OCI-LY1 (cell line): Measurements from ENCODE around the gene PIGU.
A peak's percentile ranks its signal among the peaks of the same experiment; 100 is the strongest.
"Not testable (repeated sequence)": the region's sequence is repeated elsewhere in the genome, so short reads cannot be mapped to it uniquely, and the experiment has no call there.

ENCODE experiments used
- H2AFZ ChIP-seq: fragments of 200-600 bp; sonication (generic), shearing (Covaris generic); 2 replicates; pipeline ENCODE4 v1.6.0; 2014; ENCODE audit warnings: antibody characterized with exemption, mild to moderate bottlenecking, low read length
- H3F3A ChIP-seq: fragments of 200-600 bp; sonication (generic), shearing (Covaris generic); 2 replicates; pipeline ENCODE4 v1.6.0; 2014; ENCODE audit warnings: mild to moderate bottlenecking, antibody characterized with exemption, low read length, moderate library complexity; ENCODE audit not compliant: insufficient read depth
- H3K27ac ChIP-seq: fragments of 200-600 bp; sonication (generic); 2 replicates; pipeline ENCODE4 v1.5.1; 2014; ENCODE audit warnings: low read length, mixed run types, mild to moderate bottlenecking, low read depth; ENCODE audit not compliant: poor library complexity, severe bottlenecking
- H3K27me3 ChIP-seq: fragments of 200-600 bp; sonication (generic); 2 replicates; pipeline ENCODE4 v1.6.0; 2014; ENCODE audit warnings: antibody characterized with exemption, mild to moderate bottlenecking, low read length, moderate library complexity; ENCODE audit not compliant: insufficient read depth
- H3K36me3 ChIP-seq: fragments of 200-600 bp; sonication (generic); 2 replicates; pipeline ENCODE4 v1.6.1; 2014; ENCODE audit warnings: mild to moderate bottlenecking, antibody characterized with exemption, low read length, moderate library complexity, mixed read lengths; ENCODE audit not compliant: insufficient read depth
- H3K4me1 ChIP-seq: fragments of 200-600 bp; sonication (generic); 2 replicates; pipeline ENCODE4 v1.5.1; 2014; ENCODE audit warnings: mild to moderate bottlenecking, low read length, moderate library complexity; ENCODE audit not compliant: insufficient read depth, severe bottlenecking
- H3K4me2 ChIP-seq: fragments of 200-600 bp; sonication (generic), shearing (Covaris generic); 2 replicates; pipeline ENCODE4 v1.6.1; 2014; ENCODE audit warnings: low read length
- H3K4me3 ChIP-seq: fragments of 200-600 bp; sonication (generic); 2 replicates; pipeline ENCODE4 v1.5.1; 2014; ENCODE audit warnings: low read length, low read depth, mild to moderate bottlenecking, mixed read lengths; ENCODE audit not compliant: poor library complexity, severe bottlenecking
- H3K79me2 ChIP-seq: fragments of 200-600 bp; shearing (Covaris generic); 2 replicates; pipeline ENCODE4 v1.6.1; 2016; ENCODE audit warnings: mixed run types, low read length, mixed read lengths; ENCODE audit not compliant: insufficient read depth
- H3K9ac ChIP-seq: fragments of 200-600 bp; sonication (generic), shearing (Covaris generic); 2 replicates; pipeline ENCODE4 v1.6.1; 2014; ENCODE audit warnings: mild to moderate bottlenecking, low read length, mixed read lengths
- H3K9me2 ChIP-seq: fragments of 200-600 bp; sonication (generic), shearing (Covaris generic); 2 replicates; pipeline ENCODE4 v1.6.1; 2014; ENCODE audit warnings: low read depth, mild to moderate bottlenecking, low read length, mixed read lengths
- H3K9me3 ChIP-seq: fragments of 200-600 bp; shearing (Covaris generic); 2 replicates; pipeline ENCODE4 v1.6.1; 2014; ENCODE audit warnings: low read length, mixed read lengths
- H4K20me1 ChIP-seq: fragments of 200-600 bp; sonication (generic), shearing (Covaris generic); 2 replicates; pipeline ENCODE4 v1.6.0; 2016; ENCODE audit warnings: mild to moderate bottlenecking, low read length; ENCODE audit not compliant: insufficient read depth
- EZH2 ChIP-seq: fragments of 200-600 bp; sonication (generic), shearing (Covaris generic); IDR thresholded peaks from 2 replicates; pipeline ENCODE4 v1.8.0; 2017; ENCODE audit warnings: borderline replicate concordance, mixed run types, mild to moderate bottlenecking, antibody characterized with exemption, low read length, moderate library complexity, mixed read lengths
- TF ChIP-seq, protein P1 (sequence below): fragments of 200-600 bp; sonication (generic), shearing (Covaris generic); IDR thresholded peaks from 2 replicates; pipeline ENCODE4 v1.5.1; 2017; ENCODE audit warnings: mild to moderate bottlenecking, antibody characterized with exemption, low read length, moderate library complexity, mixed read lengths

Gene PIGU

GRCh38 chr20:34676642-34677373 lies at the start of gene PIGU:
Gene PIGU, minus strand, starts transcription at chr20:34677092. Its CDS starts 7 bp downstream, at chr20:34677085.
- Histone ChIP-seq H3F3A (no peaks in the 10 kb centered on the region), H3K27ac (peak within 1 kb of the TSS; percentile 59), H4K20me1 (no peaks in the 10 kb centered on the region), H3K27me3 (no peaks in the 10 kb centered on the region), H3K4me2 (peak within 1 kb of the TSS; percentile 93), H3K9me2 (no peaks in the 10 kb centered on the region), H3K36me3 (no peaks in the 10 kb centered on the region), H3K79me2 (peaks cover 10% of the 10 kb centered on the region), H3K9me3 (no peaks in the 10 kb centered on the region), H2AFZ (no peak within 1 kb of the TSS), H3K4me1 (peaks cover 20% of the 10 kb centered on the region), H3K4me3 (peak within 1 kb of the TSS; percentile 78), H3K9ac (peak within 1 kb of the TSS; percentile 76)
- TF ChIP-seq, protein P1, sequence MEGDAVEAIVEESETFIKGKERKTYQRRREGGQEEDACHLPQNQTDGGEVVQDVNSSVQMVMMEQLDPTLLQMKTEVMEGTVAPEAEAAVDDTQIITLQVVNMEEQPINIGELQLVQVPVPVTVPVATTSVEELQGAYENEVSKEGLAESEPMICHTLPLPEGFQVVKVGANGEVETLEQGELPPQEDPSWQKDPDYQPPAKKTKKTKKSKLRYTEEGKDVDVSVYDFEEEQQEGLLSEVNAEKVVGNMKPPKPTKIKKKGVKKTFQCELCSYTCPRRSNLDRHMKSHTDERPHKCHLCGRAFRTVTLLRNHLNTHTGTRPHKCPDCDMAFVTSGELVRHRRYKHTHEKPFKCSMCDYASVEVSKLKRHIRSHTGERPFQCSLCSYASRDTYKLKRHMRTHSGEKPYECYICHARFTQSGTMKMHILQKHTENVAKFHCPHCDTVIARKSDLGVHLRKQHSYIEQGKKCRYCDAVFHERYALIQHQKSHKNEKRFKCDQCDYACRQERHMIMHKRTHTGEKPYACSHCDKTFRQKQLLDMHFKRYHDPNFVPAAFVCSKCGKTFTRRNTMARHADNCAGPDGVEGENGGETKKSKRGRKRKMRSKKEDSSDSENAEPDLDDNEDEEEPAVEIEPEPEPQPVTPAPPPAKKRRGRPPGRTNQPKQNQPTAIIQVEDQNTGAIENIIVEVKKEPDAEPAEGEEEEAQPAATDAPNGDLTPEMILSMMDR, result no peak
- no peak for TF ChIP-seq EZH2

GRCh38 chr20:34724172-34724571 lies 47.3 kb upstream of the PIGU start:
- Histone ChIP-seq H3K4me1 (peaks cover 6% of the 10 kb centered on the region), H3K36me3 (peaks cover 37% of the 10 kb centered on the region), H3K9ac (no peak overlapping the region), H3K79me2 (no peaks in the 10 kb centered on the region), H4K20me1 (no peaks in the 10 kb centered on the region), H2AFZ (no peak overlapping the region), H3K4me2 (no peak overlapping the region), H3F3A (no peaks in the 10 kb centered on the region), H3K4me3 (no peak overlapping the region), H3K27me3 (no peaks in the 10 kb centered on the region), H3K27ac (no peak overlapping the region), H3K9me3 (no peaks in the 10 kb centered on the region), H3K9me2 (no peaks in the 10 kb centered on the region)
- TF ChIP-seq, protein P1, result no peak
- TF ChIP-seq EZH2, result no peak

DNA sequence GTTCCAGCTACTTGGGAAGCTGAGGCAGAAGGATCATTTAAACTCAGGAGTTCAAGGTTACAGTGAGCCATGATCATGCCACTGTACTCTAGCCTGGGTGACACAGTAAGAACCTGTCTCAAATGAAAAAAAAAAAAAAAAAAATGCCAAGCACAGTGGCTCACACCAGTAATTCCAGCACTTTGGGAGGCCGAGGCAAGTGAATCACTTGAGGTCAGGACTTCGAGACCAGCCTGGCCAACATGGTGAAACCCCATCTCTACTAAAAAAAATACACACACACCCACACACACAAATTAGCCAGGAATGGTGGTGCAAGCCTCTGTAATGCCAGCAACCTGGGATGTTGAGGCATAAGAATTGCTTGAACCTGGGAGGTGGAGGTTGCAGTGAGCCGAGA lies 45.7 kb upstream of the PIGU start:
- H3K9me2 ChIP-seq, H3K79me2 ChIP-seq, H3K9ac ChIP-seq, H3K27me3 ChIP-seq, H3F3A ChIP-seq, H3K9me3 ChIP-seq, H3K4me2 ChIP-seq, H3K4me3 ChIP-seq, H3K4me1 ChIP-seq, H2AFZ ChIP-seq, H3K27ac ChIP-seq, H4K20me1 ChIP-seq: not testable (repeated sequence)
- H3K36me3 ChIP-seq, result peaks cover 42% of the 10 kb centered on the region

- peaks cover 6% of the 10 kb centered on the region for H3K4me1 ChIP-seq
- H2AFZ ChIP-seq, result no peak overlapping the region
- H4K20me1 ChIP-seq, result no peaks in the 10 kb centered on the region
- H3K27me3 ChIP-seq, result no peaks in the 10 kb centered on the region
- no peaks in the 10 kb centered on the region for H3K9me2 ChIP-seq
- no peak overlapping the region for H3K4me2 ChIP-seq
- no peak overlapping the region for H3K4me3 ChIP-seq
- H3K36me3 ChIP-seq, result peaks cover 25% of the 10 kb centered on the region
- H3K27ac ChIP-seq, result no peak overlapping the region
- no peaks in the 10 kb centered on the region for H3F3A ChIP-seq
- TF ChIP-seq, protein P1, result no peak
- no peak for TF ChIP-seq EZH2
- no peak overlapping the region for H3K9ac ChIP-seq
- no peaks in the 10 kb centered on the region for H3K9me3 ChIP-seq
- no peaks in the 10 kb centered on the region for H3K79me2 ChIP-seq
These were observed 43.4 kb upstream of the PIGU start for GRCh38 chr20:34720266-34720665.

DNA sequence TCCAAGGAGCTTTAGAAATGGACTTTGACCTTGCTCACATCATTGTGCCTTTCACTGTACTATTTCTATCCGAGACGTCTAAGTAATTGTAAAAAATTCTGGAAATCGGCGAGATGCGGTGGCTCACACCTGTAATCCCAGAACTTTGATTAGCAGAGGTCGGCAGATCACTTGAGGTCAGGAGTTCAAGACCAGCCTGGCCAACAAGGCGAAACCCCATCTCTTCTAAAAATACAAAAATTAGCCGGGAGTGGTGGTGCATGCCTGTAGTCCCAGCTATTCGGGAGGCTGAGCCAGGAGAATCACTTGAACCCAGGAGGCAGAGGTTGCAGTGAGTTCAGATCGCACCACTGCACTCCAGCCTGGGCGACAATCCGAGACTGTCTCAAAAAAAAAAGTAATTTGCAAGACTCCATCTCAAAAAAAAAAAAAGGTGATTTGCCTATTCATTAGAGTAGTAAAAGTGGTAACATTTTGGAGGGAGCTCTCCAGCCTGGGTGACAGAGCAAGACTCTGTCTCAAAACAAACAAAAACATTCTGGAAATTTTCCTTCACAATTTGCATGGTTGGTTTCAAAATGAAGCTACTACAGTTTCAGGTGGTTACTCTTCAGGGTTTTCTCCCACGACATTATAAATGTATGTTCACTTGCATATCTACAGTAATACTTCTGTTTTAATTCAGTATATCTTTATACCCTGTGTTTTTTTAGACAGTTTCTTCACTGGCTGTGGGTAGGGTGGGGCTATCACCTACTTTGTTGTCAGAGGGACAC lies 42.5 kb upstream of the PIGU start:
- not testable (repeated sequence) for H2AFZ ChIP-seq, H3K4me3 ChIP-seq, H3K9ac ChIP-seq, H3K9me2 ChIP-seq, H3K4me1 ChIP-seq, H3K79me2 ChIP-seq, H3K4me2 ChIP-seq, H4K20me1 ChIP-seq, H3F3A ChIP-seq, H3K27ac ChIP-seq, H3K27me3 ChIP-seq, H3K9me3 ChIP-seq
- H3K36me3 ChIP-seq, result peaks cover 26% of the 10 kb centered on the region; the same call in 1 of the 2 replicates
